GM12873 (cell line): ENCODE data around the gene TMEM38B.

ENCODE experiments used
- CTCF ChIP-seq: IDR thresholded peaks from 2 replicates; pipeline ENCODE4 v1.5.1; 2012; ENCODE audit warnings: low read depth, mild to moderate bottlenecking, moderate library complexity, low read length, control low read depth; ENCODE audit not compliant: insufficient read depth; ENCODE audit errors: missing control alignments

TMEM38B gene

GRCh38 chr9:105694190-105694847, at the start of gene TMEM38B:
Gene TMEM38B, plus strand, starts transcription at chr9:105694541. Its CDS starts 120 bp downstream, at chr9:105694661.
- no peak for TF ChIP-seq CTCF

- no peak for TF ChIP-seq CTCF
Measured at GRCh38 chr9:105646879-105647594, 47.3 kb upstream of the TMEM38B start.

DNA sequence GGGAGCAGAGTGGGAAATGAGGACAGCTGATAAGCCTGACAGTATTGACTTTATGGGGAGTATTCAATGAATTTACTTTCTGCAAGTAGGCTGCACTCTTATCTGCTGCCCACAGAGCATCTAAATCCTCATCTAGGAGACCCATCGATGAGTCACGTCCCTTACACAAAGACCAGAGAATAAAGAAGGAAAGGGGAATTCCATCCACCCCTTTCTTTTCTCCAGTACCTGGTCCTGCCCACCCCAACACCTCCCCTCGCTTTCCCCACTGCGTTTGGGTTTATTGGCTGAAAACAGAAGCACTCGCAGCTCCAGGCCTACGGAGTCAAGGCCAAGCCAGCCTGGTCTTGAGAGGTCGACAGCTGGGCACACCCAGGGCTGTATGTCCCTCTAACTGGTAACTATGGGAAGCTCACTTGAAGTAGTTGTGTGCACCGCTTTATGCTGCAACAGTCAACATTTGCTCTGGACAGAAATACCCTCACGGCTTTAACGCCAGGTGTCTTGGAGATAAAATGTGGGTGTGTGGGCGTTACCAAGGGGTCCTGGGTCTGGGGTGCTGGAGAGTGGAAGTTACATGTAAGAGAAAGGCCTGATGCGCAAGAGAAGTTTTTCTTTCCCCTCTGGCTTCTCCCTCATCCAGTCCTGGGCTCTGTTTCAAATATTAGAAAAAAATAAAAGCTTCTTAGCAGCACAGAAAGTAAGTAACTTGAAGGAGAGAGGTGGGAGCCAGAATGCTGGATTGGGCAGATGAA, 46.6 kb upstream of the TMEM38B start:
- TF ChIP-seq CTCF, result no peak

DNA sequence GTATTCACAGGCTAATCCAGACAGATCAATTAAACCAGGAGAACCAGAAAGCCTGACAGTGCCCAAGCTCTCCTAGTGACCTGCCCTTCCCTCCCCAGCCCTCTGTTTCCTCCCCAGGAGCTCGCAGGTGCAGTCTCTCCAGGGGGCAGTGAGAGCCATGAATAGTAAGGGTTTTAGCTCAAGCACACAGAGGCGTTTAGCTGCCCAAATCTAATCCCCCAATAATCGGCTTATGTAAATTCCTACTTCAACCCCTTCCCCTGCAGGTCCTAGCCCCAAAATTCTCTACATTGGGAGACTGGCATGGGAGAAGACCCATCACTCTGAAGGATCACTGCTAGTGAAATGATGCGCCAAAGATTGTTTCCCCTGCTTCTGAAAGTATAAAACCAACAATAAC, 42.5 kb upstream of the TMEM38B start:
- no peak for TF ChIP-seq CTCF

DNA sequence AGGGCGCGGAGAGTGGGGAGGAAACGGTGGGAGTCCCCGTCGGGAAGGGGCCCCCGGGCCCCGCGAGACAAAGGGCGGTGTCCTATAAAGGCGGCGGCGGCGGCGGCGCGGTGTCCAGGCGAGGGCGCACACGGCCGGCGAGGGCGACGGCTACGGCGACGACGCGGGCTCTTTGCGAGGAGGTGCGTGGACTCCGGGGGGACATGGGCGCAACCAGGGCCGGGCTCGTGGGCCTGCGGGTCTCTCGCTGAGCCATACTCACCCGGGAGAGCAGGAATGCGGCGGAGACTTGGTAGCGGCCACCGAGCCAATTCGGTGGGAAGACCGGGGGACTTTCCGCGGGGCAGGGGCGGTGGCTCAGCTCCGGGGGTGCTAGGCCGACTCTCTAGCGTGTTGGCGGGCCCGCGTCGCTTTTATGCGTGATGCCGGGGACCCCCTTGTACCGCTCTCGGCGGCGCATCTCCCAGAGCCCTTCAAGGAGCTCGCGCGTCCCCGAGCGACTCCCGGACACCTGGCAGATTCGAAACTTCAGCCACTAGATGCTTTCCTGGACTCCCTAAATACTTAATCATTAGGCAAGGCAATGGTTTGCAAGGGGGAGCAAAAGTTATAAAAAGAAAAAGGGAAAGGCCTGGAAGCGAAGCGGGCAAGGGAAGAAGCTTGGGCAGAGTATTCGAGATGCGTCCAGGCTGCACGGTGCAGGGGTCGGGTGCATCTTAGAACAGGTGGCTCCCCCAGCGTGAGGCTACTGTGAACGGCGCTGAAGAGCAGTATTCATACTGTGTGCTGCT, 38.0 kb upstream of the TMEM38B start:
- TF ChIP-seq CTCF, result no peak

DNA sequence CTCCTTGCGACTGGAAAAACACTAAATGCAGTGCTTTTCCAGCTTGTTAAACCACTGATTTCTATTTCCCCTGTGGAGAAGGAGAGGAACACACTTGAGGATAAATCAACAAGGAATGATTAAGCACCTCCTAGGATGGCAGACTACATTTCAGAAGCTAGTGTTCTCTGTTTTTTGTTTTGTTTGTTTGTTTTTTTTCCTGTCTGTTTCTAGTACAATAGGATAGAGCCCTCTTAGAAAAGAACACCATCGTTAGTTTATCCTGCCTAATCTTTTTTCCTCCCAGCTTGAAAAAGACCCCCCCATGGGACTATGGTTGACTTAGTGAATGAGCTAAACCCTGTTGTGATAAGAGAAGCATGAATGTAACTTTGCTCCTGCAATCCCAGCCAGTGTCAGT, 36.0 kb upstream of the TMEM38B start:
- TF ChIP-seq CTCF, result no peak
